ENCODE results near the gene NPAS1. TPM values are rescaled to one million over a fixed set of nuclear protein-coding genes. Genes with fewer than 3 reads are reported as not detected.
"Not testable (repeated sequence)": the region's sequence is repeated elsewhere in the genome, so short reads cannot be mapped to it uniquely, and the experiment has no call there.

NPAS1 gene
- total RNA-seq, 1 experiment from 2014 or later = 4.6 TPM

DNA sequence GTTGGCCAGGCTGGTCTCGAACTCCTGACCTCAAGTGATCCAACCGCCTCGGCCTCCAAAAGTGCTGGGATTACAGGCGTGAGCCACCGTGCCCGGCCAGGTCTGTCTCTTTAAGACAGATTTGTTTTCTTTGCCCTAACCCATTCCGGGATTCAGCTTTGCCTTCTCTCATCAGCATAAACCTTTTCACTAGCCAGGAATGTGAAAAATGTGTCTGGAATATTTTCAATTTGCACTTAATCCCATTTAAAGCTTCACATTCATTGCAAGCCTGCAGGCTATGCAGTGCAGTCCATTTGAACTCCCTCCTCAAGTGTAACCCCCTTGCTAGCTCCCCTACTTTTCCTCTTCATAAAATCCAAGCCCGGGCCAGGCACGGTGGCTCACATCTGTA lies 29.7 kb downstream of the NPAS1 start:
- ChIA-PET RAD21 (ENCODE audit: low non-redundant PET in 1 of 2, low total read pairs in 2 of 2, uncharacterized antibody in 2 of 2, unreplicated experiment in 2 of 2) (no interaction called here), CTCF (no interaction called here), POLR2A (interaction anchor here (0.6 kb wide), 2 partner anchors 9 to 15 kb away, joined by 3 to 4 read pairs; no protein-coding TSS in a partner anchor)
- H4K20me1 ChIP-seq (ENCODE audit: insufficient read depth) = no peaks in the 10 kb centered on the region
- no peaks in the 10 kb centered on the region for H3K9me2 ChIP-seq (ENCODE audit: insufficient read depth)
- H3K36me3 ChIP-seq (ENCODE audit: control insufficient read depth in 1 of 2, insufficient read depth in 2 of 2, low read length in 2 of 2) = no peaks in the 10 kb centered on the region; a peak in 1 of 4 replicates
- no TSS peak for BruUV-seq (replicated peaks)
- H2AFZ ChIP-seq (ENCODE audit: low read depth, low read length, poor library complexity, severe bottlenecking) = no peak overlapping the region
- DNase-seq (ENCODE audit: low read depth, low spot score) = no peak
- no peak overlapping the region for H3K9ac ChIP-seq (ENCODE audit: low read length)
- H3K4me2 ChIP-seq (ENCODE audit: low read length) = peak overlapping the region; percentile 97
- ATAC-seq = no peak
- TF ChIP-seq EZH2 (IDR thresholded peaks at IDR 0.05) (no peak), SRF (IDR thresholded peaks at IDR 0.05; ENCODE audit: low read depth) (no peak), POLR2A (IDR thresholded peaks at IDR 0.05; ENCODE audit: borderline replicate concordance, extremely low read depth, insufficient read depth, insufficient read length) (no peak), YY1 (IDR thresholded peaks at IDR 0.05; ENCODE audit: extremely low read depth, insufficient replicate concordance, low read depth, low read length) (no peak), SIN3A (IDR thresholded peaks at IDR 0.05; ENCODE audit: low read depth) (no peak), ZFX (IDR thresholded peaks at IDR 0.05) (no peak), ELF1 (IDR thresholded peaks at IDR 0.05; ENCODE audit: borderline replicate concordance, low read depth) (no peak)
- TF ChIP-seq, protein P1, sequence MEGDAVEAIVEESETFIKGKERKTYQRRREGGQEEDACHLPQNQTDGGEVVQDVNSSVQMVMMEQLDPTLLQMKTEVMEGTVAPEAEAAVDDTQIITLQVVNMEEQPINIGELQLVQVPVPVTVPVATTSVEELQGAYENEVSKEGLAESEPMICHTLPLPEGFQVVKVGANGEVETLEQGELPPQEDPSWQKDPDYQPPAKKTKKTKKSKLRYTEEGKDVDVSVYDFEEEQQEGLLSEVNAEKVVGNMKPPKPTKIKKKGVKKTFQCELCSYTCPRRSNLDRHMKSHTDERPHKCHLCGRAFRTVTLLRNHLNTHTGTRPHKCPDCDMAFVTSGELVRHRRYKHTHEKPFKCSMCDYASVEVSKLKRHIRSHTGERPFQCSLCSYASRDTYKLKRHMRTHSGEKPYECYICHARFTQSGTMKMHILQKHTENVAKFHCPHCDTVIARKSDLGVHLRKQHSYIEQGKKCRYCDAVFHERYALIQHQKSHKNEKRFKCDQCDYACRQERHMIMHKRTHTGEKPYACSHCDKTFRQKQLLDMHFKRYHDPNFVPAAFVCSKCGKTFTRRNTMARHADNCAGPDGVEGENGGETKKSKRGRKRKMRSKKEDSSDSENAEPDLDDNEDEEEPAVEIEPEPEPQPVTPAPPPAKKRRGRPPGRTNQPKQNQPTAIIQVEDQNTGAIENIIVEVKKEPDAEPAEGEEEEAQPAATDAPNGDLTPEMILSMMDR (IDR thresholded peaks at IDR 0.05 in 2 of 3, conservative IDR thresholded peaks at IDR 0.05 in 1 of 3; ENCODE audit: borderline replicate concordance in 1 of 3, insufficient read depth in 1 of 3, low read depth in 2 of 3, low read length in 2 of 3) = no peak
- H3K79me2 ChIP-seq (ENCODE audit: insufficient read depth, low read length) = peaks cover 8% of the 10 kb centered on the region; the same call in 1 of the 2 replicates
- intact Hi-C loops (cut with micrococcal nuclease) = no loop called here
- H3K27me3 ChIP-seq (ENCODE audit: insufficient read depth, low read length) = no peaks in the 10 kb centered on the region
- no peaks in the 10 kb centered on the region for H3K9me3 ChIP-seq (ENCODE audit: control insufficient read depth in 1 of 2, insufficient read depth in 1 of 2, low read depth in 1 of 2, low read length in 2 of 2)
- H3K4me1 ChIP-seq (ENCODE audit: control insufficient read depth in 1 of 2, insufficient read depth in 2 of 2, low read length in 2 of 2) = peaks cover 4 to 14% of the 10 kb centered on the region in 2 experiments; a peak in 3 of 4 replicates
- H3K4me3 ChIP-seq (replicated peaks in 1 of 2; ENCODE audit: low read depth in 1 of 2, low read length in 2 of 2) = peak overlapping the region; percentile 13 to 71; a peak in 3 of 4 replicates
- no peak overlapping the region for H3K27ac ChIP-seq (ENCODE audit: low read depth, low read length)

- BruUV-seq (replicated peaks); H3K36me3 ChIP-seq (ENCODE audit: control insufficient read depth in 1 of 2, insufficient read depth in 2 of 2, low read length in 2 of 2); CTCF ChIA-PET; H3K79me2 ChIP-seq (ENCODE audit: insufficient read depth, low read length); RAD21 ChIA-PET (ENCODE audit: low non-redundant PET in 1 of 2, low total read pairs in 2 of 2, uncharacterized antibody in 2 of 2, unreplicated experiment in 2 of 2); H4K20me1 ChIP-seq (ENCODE audit: insufficient read depth); POLR2A ChIA-PET; H3K4me3 ChIP-seq (replicated peaks in 1 of 2; ENCODE audit: low read depth in 1 of 2, low read length in 2 of 2); DNase-seq (ENCODE audit: low read depth, low spot score); H3K27ac ChIP-seq (ENCODE audit: low read depth, low read length); H3K27me3 ChIP-seq (ENCODE audit: insufficient read depth, low read length); intact Hi-C loops (cut with micrococcal nuclease); H3K9me3 ChIP-seq (ENCODE audit: control insufficient read depth in 1 of 2, insufficient read depth in 1 of 2, low read depth in 1 of 2, low read length in 2 of 2); H2AFZ ChIP-seq (ENCODE audit: low read depth, low read length, poor library complexity, severe bottlenecking); H3K4me2 ChIP-seq (ENCODE audit: low read length); H3K9me2 ChIP-seq (ENCODE audit: insufficient read depth); ATAC-seq; H3K9ac ChIP-seq (ENCODE audit: low read length): not testable (repeated sequence)
- peaks cover 4 to 14% of the 10 kb centered on the region in 2 experiments; a peak in 3 of 4 replicates for H3K4me1 ChIP-seq (ENCODE audit: control insufficient read depth in 1 of 2, insufficient read depth in 2 of 2, low read length in 2 of 2)
These were observed 30.9 kb downstream of the NPAS1 start for GRCh38 chr19:47050562-47050961.
